ENCODE results near the gene ETAA1. TPM values are rescaled to one million over a fixed set of nuclear protein-coding genes. Genes with fewer than 3 reads are reported as not detected.

Gene ETAA1
- total RNA-seq, 1 donor from 2014 or later, result 4.6 TPM

DNA sequence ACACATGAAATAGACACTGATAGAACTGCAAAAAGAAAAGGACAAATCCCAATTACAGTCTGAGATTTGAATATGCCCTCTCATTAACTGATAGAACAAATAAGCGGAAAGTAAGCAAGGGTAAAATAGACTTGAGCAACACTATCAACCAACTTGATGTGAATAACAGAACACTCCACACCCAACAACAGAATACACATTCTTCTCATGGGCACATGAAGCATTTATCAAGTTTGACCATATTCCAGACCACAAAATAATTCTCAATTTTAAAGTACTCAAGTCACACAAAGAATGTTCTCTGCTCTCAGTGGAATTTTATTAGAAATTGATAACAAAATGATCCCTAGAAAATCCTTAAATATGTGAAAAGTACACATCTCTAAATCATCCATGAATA is 19.0 kb downstream of the ETAA1 start:
- ATAC-seq, result no peak
- DNase-seq (ENCODE audit: missing footprints), result no peak
- intact Hi-C loops (cut with DNase I), result no loop called here

DNA sequence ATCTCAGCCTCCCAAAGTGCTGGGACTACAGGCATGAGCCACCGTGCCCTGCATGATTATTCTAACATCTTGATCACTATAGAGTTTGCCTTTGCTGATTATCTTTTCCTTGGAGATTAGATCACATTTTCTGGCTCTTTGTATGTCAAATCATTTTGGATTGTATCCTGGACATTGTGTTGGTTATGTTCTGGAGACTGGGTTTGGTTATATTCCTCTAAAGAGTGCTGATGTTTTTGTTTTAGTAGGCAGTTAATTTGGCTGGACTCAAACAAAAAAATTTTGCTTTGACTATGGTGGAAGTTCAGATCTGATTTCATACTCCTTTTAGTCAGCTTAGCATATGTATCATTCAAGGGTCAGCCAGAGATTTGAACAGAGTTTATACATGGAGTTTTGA is 26.4 kb downstream of the ETAA1 start:
- DNase-seq (ENCODE audit: missing footprints) (no peak), ATAC-seq (no peak)
- intact Hi-C loops (cut with DNase I), result no loop called here

DNA sequence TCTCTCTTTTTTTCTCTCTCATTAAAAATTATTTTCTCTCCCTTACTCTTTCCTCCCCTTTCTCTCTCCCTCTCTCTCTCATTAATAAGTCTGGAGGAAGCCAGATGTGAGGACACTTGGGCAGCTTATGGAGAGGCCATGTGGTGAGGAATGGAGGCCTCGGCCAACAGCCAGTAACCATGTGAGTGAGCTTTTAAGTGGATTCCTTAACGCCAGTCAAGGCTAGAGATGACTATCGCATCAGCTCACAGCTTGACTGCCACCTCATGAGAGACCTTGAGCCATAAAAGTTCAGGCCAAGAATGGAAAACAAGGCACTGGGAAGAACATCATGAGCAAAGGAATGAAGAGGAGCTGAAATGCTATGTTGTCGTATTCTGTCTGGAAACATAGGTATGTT is 39.1 kb downstream of the ETAA1 start:
- no peak for ATAC-seq
- DNase-seq (ENCODE audit: missing footprints), result no peak
- intact Hi-C loops (cut with DNase I), result no loop called here

DNA sequence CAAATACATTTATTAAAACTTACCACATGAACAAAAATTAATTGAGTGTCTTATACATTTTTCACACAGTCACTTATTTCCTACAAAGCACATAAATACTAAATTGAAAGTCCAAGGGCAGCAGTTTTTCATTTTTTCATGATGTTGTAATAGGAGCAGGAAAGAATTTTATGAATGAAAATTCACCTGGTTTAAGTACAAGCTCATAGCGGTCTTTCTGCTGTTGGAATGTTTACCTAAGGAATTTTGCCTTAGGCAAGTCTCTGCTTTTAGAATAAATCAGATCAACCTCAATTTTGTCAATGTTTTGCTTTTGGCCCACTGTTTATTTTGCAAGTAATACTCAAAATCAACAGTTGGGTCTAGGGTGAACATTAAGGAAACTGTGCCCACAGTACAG is 40.0 kb downstream of the ETAA1 start:
- ATAC-seq (no peak), DNase-seq (ENCODE audit: missing footprints) (no peak)
- intact Hi-C loops (cut with DNase I), result no loop called here

DNA sequence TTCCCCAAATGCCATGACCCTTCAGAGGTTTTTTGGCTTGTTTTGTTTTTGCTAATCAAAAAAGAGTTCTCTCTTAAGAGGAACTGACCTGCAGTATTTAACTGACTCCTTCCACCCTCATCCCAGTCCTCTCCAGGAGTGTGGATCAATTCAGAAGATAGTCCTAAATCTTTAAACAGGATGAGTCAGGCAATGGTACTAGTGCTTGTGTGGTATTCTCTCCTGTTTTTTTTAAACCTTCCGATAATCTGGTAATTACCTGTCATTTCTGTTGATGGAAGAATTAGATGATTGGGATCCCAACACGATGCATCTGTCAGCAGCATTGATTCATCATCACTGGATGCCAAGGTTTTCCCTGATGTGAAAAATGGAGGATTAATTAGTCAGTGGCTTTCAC is 41.2 kb downstream of the ETAA1 start:
- intact Hi-C loops (cut with DNase I), result no loop called here
- DNase-seq (ENCODE audit: missing footprints) (no peak), ATAC-seq (no peak)

DNA sequence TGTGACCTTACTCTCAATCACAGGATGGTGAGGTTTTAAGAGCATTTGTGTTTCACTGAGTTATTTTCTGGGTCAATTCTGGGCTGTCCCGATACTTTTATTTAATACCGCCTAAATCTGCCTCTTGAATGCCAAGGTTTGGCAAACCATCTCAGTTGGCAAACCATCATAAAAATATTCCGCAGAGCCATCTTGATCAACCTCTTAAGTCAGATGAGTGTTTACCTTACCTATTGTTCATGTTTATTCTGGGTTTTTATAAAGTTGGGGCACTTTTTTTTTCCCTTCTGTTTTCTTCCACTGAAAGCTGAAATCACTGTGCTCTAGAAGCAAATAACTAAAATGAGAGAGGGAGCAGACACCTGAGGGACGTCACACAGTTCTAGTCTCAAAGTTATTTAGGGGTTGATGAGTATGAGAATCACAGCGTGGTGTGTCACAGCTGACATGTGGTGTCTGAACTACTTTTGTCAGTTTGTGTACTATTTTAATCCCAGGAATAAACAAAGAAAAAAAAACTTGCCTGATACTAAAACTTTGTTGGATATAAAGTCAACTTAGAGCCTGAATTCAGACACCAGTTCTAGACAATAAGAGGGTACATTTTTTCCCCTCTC is 48.6 kb downstream of the ETAA1 start:
- DNase-seq (ENCODE audit: missing footprints) (no peak), ATAC-seq (no peak)
- intact Hi-C loops (cut with DNase I), result loop anchor here (5.0 kb wide), 1 partner anchor 207 kb away; no protein-coding TSS in a partner anchor

DNA sequence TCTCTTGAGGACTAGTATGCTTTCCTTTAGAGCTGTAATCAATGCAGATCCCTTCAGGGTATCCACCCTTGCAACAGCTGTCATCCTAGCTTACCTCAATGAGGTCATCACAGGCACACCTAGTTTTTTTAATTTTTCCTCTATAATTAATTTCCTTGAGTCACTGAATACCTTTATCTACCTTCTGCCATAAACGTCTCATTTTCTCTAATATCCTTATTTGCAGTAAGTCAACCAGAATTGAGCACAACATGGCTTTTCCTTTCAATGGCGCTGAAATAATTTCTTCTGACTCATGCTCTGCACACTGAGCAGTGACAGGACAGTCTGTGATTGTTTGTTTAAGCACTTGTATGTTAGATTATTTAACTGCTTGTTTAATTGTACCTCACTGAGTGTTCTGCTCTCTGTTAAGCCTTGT is 49.4 kb downstream of the ETAA1 start:
- ATAC-seq (peak; percentile 54), DNase-seq (ENCODE audit: missing footprints) (no peak)
- intact Hi-C loops (cut with DNase I), result loop anchor here (5.0 kb wide), 1 partner anchor 206 kb away; no protein-coding TSS in a partner anchor

DNA sequence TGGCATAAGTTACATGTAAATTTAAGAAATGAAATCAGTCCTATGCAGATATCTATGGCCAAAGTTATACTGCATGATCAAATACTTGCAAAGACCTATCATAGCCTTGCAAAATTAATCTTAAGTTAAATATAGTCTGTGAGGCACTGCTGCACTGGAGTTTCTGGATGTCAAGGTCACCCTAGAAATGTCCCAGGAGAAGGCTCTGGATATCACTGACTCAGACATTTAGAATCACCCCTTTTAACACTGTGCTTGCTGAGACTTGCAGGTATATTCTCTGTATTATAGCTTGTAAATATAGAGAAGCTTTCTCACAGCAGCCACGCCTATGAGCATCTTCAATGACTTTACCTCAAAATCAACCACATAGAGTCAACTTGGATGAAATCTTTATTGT is 51.5 kb downstream of the ETAA1 start:
- intact Hi-C loops (cut with DNase I), result loop anchor here (5.0 kb wide), 1 partner anchor 204 kb away; no protein-coding TSS in a partner anchor
- ATAC-seq, result peak; percentile 66
- no peak for DNase-seq (ENCODE audit: missing footprints)

DNA sequence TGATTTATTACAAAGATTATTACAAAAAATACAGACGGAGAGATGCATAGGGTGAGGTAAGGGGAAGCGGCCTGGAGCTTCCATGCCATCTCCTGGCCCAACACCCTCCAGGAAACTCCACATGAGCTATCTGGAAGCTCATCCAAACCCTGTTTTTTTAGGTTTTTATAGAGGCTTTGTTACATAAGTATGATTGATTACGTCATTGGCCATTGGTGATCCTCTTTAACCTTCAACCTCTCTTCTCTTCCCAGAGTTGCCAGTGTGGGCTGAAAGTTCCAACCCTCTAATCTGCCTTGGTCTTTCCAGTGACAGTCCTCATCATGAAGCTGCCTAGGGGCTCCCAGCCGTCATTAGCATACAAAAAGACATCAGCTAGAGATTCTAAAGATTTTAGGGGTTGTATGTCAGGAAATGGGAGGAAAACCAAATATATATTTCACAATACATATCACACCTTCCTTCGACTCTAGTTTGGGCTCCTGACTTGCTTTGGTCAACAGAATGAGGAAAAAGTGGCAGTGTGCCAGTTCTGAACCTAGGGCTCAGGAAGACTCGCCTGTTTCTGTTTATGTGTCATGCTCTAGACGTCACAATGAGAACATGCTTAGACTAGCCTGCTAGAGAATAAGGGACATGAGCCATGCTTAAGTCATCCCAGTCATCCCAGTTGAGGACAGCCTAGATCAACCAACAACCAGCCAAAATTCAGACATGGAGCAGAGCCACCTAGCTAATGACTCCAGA is 54.1 kb downstream of the ETAA1 start:
- ATAC-seq (no peak), DNase-seq (ENCODE audit: missing footprints) (no peak)
- intact Hi-C loops (cut with DNase I), result loop anchor here (10.0 kb wide), 1 partner anchor 394 kb away; no protein-coding TSS in a partner anchor

DNA sequence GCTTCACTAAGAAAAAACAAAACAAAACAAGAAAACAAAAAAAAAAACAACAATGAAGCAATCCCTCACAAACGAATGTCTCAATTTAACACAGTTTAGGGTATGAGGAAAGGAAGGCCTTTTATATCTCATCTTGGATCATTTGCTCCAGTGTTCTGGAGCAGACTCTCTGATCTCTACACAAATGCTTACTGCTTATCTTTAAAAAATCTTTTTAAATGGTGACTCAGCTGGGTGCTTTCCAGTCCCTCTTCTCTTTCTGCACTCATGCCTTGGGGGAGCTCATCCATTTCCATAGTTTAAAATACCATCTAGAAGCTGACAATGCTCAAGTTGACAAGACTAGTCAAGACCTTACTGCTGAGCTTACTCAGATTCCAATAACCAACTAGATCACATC is 56.2 kb downstream of the ETAA1 start:
- intact Hi-C loops (cut with DNase I), result loop anchor here (10.0 kb wide), 1 partner anchor 391 kb away; no protein-coding TSS in a partner anchor
- ATAC-seq (no peak), DNase-seq (ENCODE audit: missing footprints) (no peak)

DNA sequence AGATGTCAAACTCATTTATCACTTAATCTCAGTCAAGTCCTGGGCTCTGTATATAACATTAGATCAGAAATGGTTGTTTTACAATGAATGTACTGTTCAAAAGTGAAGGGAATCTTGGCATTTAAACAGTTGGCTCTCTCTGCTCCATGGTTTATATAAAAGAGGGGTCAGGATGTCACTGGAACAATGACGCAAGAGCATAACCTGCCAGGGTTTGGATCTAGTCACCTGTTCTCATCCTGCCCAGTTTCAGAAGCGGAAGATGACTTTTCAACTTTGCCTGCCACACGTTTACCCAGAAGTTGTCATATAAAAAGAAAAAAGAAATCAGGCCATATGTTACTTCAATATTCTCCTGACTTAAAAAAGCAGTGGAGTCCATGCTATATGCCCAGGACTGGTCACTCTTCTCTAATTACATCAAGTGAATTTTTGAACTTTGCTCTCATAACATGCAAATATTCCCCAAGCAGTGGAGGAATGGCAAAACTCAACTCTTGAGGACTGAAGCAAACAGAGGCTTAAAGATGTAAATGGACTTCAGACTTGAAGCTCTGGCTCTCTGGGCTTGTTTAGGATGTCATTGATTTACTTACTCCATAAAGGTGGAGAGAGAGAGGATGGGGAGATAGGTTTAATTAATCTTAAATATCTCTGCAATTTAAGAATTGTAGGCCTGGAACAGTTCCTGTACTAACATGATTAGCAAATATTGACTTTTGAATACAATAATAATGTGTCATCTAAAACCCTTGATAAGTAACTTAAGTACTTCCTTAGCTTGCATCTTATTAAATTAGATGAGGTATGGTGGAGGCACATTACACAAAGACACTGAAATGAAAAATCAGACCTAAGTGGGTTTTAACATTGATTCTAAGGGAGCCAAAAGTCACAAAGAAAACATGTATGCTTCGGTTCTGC is 58.3 kb downstream of the ETAA1 start:
- ATAC-seq (no peak), DNase-seq (ENCODE audit: missing footprints) (no peak)
- intact Hi-C loops (cut with DNase I), result loop anchor here (10.0 kb wide), 1 partner anchor 389 kb away; no protein-coding TSS in a partner anchor

DNA sequence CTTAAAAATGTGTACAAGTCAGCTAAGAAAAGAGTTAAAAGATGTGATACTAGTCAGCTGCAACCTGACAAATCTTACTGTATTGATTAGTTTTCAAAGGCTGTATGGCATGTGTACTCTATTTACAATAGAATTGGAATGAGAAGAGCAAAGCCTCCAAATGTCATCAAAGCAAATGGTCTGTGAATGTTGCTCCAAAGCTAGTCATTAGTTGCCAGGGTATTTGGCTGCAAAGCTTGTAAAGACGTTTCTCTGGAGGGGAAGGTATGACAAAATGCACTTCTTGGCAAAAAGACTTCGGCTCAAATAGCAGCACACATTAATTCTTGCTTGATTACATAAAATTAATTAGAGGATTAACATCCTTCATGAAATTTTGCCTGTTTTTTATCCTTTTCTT is 59.3 kb downstream of the ETAA1 start:
- DNase-seq (ENCODE audit: missing footprints) (no peak), ATAC-seq (no peak)
- intact Hi-C loops (cut with DNase I), result loop anchor here (10.0 kb wide), 1 partner anchor 388 kb away; no protein-coding TSS in a partner anchor

DNA sequence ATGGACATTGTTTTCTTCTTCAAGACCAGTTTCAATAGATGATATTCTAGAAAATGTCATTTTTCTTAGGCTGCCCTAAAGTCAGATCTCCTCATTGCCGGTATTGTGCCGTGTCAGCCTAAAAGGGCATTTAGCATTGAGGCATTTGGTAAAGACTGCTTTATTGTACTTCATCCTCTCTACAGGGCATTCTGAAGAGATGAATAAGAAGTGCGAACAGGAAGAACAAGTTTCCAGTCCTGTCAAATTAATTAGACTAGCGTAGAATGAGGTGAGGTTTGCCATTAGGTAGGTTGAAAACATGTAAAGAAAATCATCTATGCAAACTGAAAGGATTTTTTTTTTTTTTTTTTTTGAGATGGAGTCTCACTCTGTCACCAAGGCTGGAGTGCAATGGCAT is 60.6 kb downstream of the ETAA1 start:
- no peak for DNase-seq (ENCODE audit: missing footprints)
- intact Hi-C loops (cut with DNase I), result loop anchor here (10.0 kb wide), 1 partner anchor 387 kb away; no protein-coding TSS in a partner anchor
- ATAC-seq, result no peak

DNA sequence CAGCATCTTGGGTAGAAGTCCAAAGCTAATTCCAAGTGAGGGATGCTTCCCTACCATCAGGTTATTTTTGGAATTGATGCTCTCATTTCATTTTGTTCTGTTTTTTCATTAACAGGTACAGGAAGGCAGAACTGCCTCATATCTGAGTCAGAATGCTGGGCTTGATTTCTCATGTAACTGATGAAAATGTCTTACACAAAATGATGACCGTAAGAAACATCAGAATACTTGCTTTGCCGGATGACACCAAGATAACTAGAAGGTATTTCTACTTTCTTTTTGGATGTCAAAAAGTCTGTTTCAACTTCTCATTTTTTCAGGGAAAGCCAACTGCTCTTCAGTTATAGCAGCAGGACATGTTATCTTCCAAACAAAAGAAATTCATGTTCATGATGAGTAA is 62.6 kb downstream of the ETAA1 start:
- ATAC-seq, result no peak
- intact Hi-C loops (cut with DNase I), result loop anchor here (10.0 kb wide), 1 partner anchor 385 kb away; no protein-coding TSS in a partner anchor
- no peak for DNase-seq (ENCODE audit: missing footprints)
